CD14-positive monocyte (primary cell): ENCODE results near the gene AFG3L2. TPM values are rescaled to one million over a fixed set of nuclear protein-coding genes. Genes with fewer than 3 reads are reported as not detected.

Experiments used
- DNase-seq, 3 donors: peaks; one replicate each; pipeline ENCODE4 v3.0.0-alpha.2; 2011 to 2022
- H2AFZ ChIP-seq: 2 replicates; pipeline ENCODE4 v1.6.0; 2012; ENCODE audit warnings: mild to moderate bottlenecking, low read depth, low read length, inconsistent platforms; ENCODE audit not compliant: insufficient read depth, poor library complexity, severe bottlenecking
- H3K27ac ChIP-seq, 2 donors: 1 replicate in 1 of 2; 2 replicates in 1 of 2; pipeline ENCODE4 v1.5.1; 2012 to 2013; ENCODE audit warnings: low read length in 2 of 2, control low read depth in 1 of 2, inconsistent platforms in 1 of 2, low read depth in 1 of 2, mild to moderate bottlenecking in 1 of 2
- H3K27me3 ChIP-seq, 2 donors: one replicate each; pipeline versions ENCODE4 v1.6.0 to v1.6.1; 2011 to 2013; ENCODE audit warnings: low read length in 2 of 2; ENCODE audit not compliant: control insufficient read depth in 2 of 2, insufficient read depth in 2 of 2
- H3K36me3 ChIP-seq, 2 donors: replicated peaks in 1 of 2; 1 replicate in 1 of 2; 2 replicates in 1 of 2; pipeline versions ENCODE4 v1.5.1 to v1.6.1; 2012 to 2013; ENCODE audit warnings: low read length in 2 of 2, control low read depth in 1 of 2, inconsistent platforms in 1 of 2, mild to moderate bottlenecking in 1 of 2; ENCODE audit not compliant: insufficient read depth in 2 of 2, control insufficient read depth in 1 of 2
- H3K4me1 ChIP-seq, 2 donors: 1 replicate in 1 of 2; 2 replicates in 1 of 2; pipeline versions ENCODE4 v1.5.1 to v1.6.1; 2012 to 2013; ENCODE audit warnings: low read length in 2 of 2, control low read depth in 1 of 2, inconsistent platforms in 1 of 2, mild to moderate bottlenecking in 1 of 2, moderate library complexity in 1 of 2; ENCODE audit not compliant: insufficient read depth in 2 of 2, control insufficient read depth in 1 of 2
- H3K4me2 ChIP-seq: replicated peaks from 2 replicates; pipeline ENCODE3; 2012; ENCODE audit warnings: low read length, moderate library complexity, mild to moderate bottlenecking; ENCODE audit not compliant: poor library complexity, severe bottlenecking; ENCODE audit errors: extremely low read depth
- H3K4me3 ChIP-seq, 3 experiments: fragments of 200-600 bp in 1 of 3; sonication (generic) in 1 of 3; replicated peaks in 1 of 3; 1 replicate in 2 of 3; 2 replicates in 1 of 3; pipeline ENCODE4 v1.5.1; 2011 to 2013; ENCODE audit warnings: low read length in 3 of 3, mild to moderate bottlenecking in 3 of 3, control low read depth in 2 of 3, low read depth in 2 of 3, inconsistent platforms in 1 of 3, moderate library complexity in 1 of 3
- H3K79me2 ChIP-seq: 2 replicates; pipeline ENCODE4 v1.6.0; 2012; ENCODE audit warnings: mild to moderate bottlenecking, control low read depth, inconsistent platforms, low read length, moderate library complexity; ENCODE audit not compliant: insufficient read depth
- H3K9ac ChIP-seq: 2 replicates; pipeline ENCODE4 v1.6.0; 2017; ENCODE audit warnings: low read length, mild to moderate bottlenecking; ENCODE audit not compliant: insufficient read depth, poor library complexity, severe bottlenecking
- H3K9me3 ChIP-seq, 2 donors: replicated peaks in 1 of 2; 1 replicate in 1 of 2; 2 replicates in 1 of 2; pipeline versions ENCODE4 v1.5.1 to v1.6.1; 2012 to 2013; ENCODE audit warnings: low read length in 2 of 2, control low read depth in 1 of 2; ENCODE audit not compliant: control insufficient read depth in 1 of 2, insufficient read depth in 1 of 2
- H4K20me1 ChIP-seq: 2 replicates; pipeline ENCODE4 v1.6.0; 2012; ENCODE audit warnings: mild to moderate bottlenecking, low read length, control low read depth, moderate library complexity; ENCODE audit not compliant: insufficient read depth
- H3K27ac Mint-ChIP-seq, 7 donors: one replicate each; pipeline ENCODE4 v1.8.0; 2020; ENCODE audit warnings: mild to moderate bottlenecking in 7 of 7, mixed read lengths in 7 of 7, moderate library complexity in 6 of 7, inconsistent platforms in 2 of 7
- H3K27me3 Mint-ChIP-seq, 3 donors: one replicate each; pipeline ENCODE4 v1.8.0; 2021 to 2022; ENCODE audit warnings: low read depth in 3 of 3, mild to moderate bottlenecking in 3 of 3, mixed read lengths in 3 of 3, moderate library complexity in 3 of 3, inconsistent platforms in 1 of 3
- H3K36me3 Mint-ChIP-seq, 2 donors: one replicate each; pipeline ENCODE4 v1.8.0; 2020; ENCODE audit warnings: mixed read lengths in 2 of 2, inconsistent platforms in 1 of 2, mild to moderate bottlenecking in 1 of 2
- H3K4me1 Mint-ChIP-seq: one replicate; pipeline ENCODE4 v1.8.0; 2020; ENCODE audit warnings: mild to moderate bottlenecking, mixed read lengths
- H3K4me3 Mint-ChIP-seq, 2 donors: one replicate each; pipeline ENCODE4 v1.8.0; 2020; ENCODE audit warnings: mild to moderate bottlenecking in 2 of 2, mixed read lengths in 2 of 2, moderate library complexity in 1 of 2
- H3K9me3 Mint-ChIP-seq, 7 donors: one replicate each; pipeline ENCODE4 v1.8.0; 2020 to 2022; ENCODE audit warnings: mixed read lengths in 7 of 7, mild to moderate bottlenecking in 6 of 7, moderate library complexity in 6 of 7, inconsistent platforms in 2 of 7
- CTCF ChIP-seq: fragments of 200-600 bp; IDR thresholded peaks from one replicate; pipeline ENCODE4 v1.8.0; 2022; ENCODE audit warnings: antibody characterized with exemption, mild to moderate bottlenecking
- WGBS: methylation state at CpG from one replicate; pipeline ENCODE4 v1.1.5; 2013; ENCODE audit warnings: missing lambda C conversion rate; ENCODE audit not compliant: insufficient coverage; 5-methylcytosine and 5-hydroxymethylcytosine counted together
- intact Hi-C, 2 donors: fragments of 100-400 bp; cut with micrococcal nuclease; formaldehyde crosslinking; loops; one replicate each; pipeline versions ENCODE4 v1.15.0 to v1.15.1; 2023
- polyA plus RNA-seq, 3 donors: library from polyadenylated mRNA; depleted of rRNA in 1 of 3; unstranded in 2 of 3; stranded (reverse) in 1 of 3; fragments of 300-500 nt in 2 of 3; fragments of >200 nt in 1 of 3; fragmentation: Illumina TruSeq in 2 of 3; gene quantifications; 1 replicate in 2 of 3; 2 replicates in 1 of 3; pipeline ENCODE4 v1.2.3, GENCODE V29; 2012 to 2021

AFG3L2 gene
- polyA plus RNA-seq, 3 donors = 13.9 to 15.5 (median 13.9) TPM

GRCh38 chr18:12391487-12392165 is 14.6 kb upstream of the AFG3L2 start:
- H3K36me3 Mint-ChIP-seq = no peaks in the 10 kb centered on the region
- H3K4me2 ChIP-seq = no peak overlapping the region
- peak; percentile 43 to 58 (median 53) for DNase-seq
- H3K4me3 ChIP-seq = no peak overlapping the region
- no peaks in the 10 kb centered on the region for H4K20me1 ChIP-seq
- no peaks in the 10 kb centered on the region for H3K79me2 ChIP-seq
- peaks cover 4% of the 10 kb centered on the region for H3K4me1 Mint-ChIP-seq
- H3K36me3 ChIP-seq = no peaks in the 10 kb centered on the region
- H3K27ac ChIP-seq = no peak overlapping the region
- intact Hi-C loops = loop anchor here (2.0 kb wide), 1 partner anchor 267 kb away; the partner anchor contains the start of gene SPIRE1 (in 2 of the 2)
- H3K9ac ChIP-seq = no peak overlapping the region
- no peak overlapping the region for H3K27ac Mint-ChIP-seq
- no peaks in the 10 kb centered on the region for H3K9me3 ChIP-seq
- peak; percentile 86 for TF ChIP-seq CTCF
- H3K27me3 Mint-ChIP-seq = peaks cover 1 to 3% (median 2%) of the 10 kb centered on the region in 3 donors
- H2AFZ ChIP-seq = no peak overlapping the region
- H3K4me1 ChIP-seq = no peaks in the 10 kb centered on the region
- WGBS = 67% methylated on average over 1 of the region's 9 CpGs
- no peaks in the 10 kb centered on the region for H3K27me3 ChIP-seq
- no peak overlapping the region for H3K4me3 Mint-ChIP-seq
- H3K9me3 Mint-ChIP-seq = no peaks in the 10 kb centered on the region

- Mint-ChIP-seq H3K4me1 (no peaks in the 10 kb centered on the region), H3K36me3 (no peaks in the 10 kb centered on the region), H3K27ac (no peak overlapping the region), H3K27me3 (peaks cover 0 to 2% (median 2%) of the 10 kb centered on the region in 3 donors), H3K4me3 (no peak overlapping the region), H3K9me3 (no peaks in the 10 kb centered on the region)
- H3K4me3 ChIP-seq = no peak overlapping the region
- no peak overlapping the region for H3K9ac ChIP-seq
- H3K4me2 ChIP-seq = no peak overlapping the region
- H3K9me3 ChIP-seq = no peaks in the 10 kb centered on the region
- WGBS = no CpG with 5 or more reads among the region's 3 CpGs
- no peak for DNase-seq
- no peaks in the 10 kb centered on the region for H3K4me1 ChIP-seq
- intact Hi-C loops = no loop called here
- no peaks in the 10 kb centered on the region for H3K36me3 ChIP-seq
- H3K27ac ChIP-seq = no peak overlapping the region
- no peaks in the 10 kb centered on the region for H3K27me3 ChIP-seq
- no peaks in the 10 kb centered on the region for H3K79me2 ChIP-seq
- no peak overlapping the region for H2AFZ ChIP-seq
- no peak for TF ChIP-seq CTCF
- no peaks in the 10 kb centered on the region for H4K20me1 ChIP-seq
Observed at GRCh38 chr18:12388442-12388841, 11.4 kb upstream of the AFG3L2 start.
